ENCODE measurements around the gene SERPINC1.

Gene SERPINC1

DNA sequence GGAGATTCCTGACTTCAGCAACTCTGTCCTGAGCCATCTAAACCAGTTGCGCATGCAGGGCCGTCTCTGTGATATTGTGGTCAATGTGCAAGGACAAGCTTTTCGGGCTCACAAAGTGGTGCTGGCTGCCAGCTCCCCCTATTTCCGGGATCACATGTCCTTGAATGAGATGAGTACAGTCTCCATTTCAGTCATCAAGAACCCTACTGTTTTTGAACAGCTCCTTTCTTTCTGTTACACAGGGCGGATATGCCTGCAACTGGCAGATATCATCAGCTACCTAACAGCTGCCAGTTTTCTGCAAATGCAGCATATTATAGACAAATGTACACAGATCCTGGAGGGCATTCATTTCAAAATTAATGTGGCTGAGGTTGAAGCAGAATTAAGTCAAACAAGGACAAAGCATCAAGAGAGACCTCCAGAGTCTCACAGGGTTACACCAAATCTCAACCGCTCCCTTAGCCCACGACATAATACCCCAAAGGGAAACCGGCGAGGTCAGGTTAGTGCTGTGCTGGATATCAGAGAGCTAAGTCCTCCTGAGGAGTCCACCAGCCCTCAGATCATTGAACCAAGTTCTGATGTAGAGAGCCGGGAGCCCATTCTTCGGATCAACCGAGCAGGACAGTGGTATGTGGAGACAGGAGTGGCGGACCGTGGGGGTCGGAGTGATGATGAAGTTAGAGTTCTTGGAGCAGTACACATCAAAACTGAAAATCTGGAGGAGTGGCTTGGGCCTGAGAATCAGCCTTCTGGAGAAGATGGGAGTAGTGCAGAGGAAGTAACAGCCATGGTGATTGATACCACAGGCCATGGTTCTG is 46.7 kb downstream of the SERPINC1 start:
- Histone ChIP-seq H3K36me3 (ENCODE audit: control insufficient read depth, insufficient read depth, low read length) (peaks cover 43% of the 10 kb centered on the region), H3K27ac (ENCODE audit: low read depth, low read length, severe bottlenecking) (no peak overlapping the region), H3K9me3 (ENCODE audit: control insufficient read depth, low read length) (no peaks in the 10 kb centered on the region), H3K4me1 (ENCODE audit: control insufficient read depth, insufficient read depth, low read length, poor library complexity, severe bottlenecking) (peaks cover 5% of the 10 kb centered on the region), H3K4me3 (ENCODE audit: extremely low read depth, insufficient read depth, low read length, poor library complexity, severe bottlenecking) (no peak overlapping the region)
- WGBS, 2 experiments (ENCODE audit: insufficient coverage in 2 of 2), result 91 to 95% methylated on average over 11 of the region's 15 CpGs

DNA sequence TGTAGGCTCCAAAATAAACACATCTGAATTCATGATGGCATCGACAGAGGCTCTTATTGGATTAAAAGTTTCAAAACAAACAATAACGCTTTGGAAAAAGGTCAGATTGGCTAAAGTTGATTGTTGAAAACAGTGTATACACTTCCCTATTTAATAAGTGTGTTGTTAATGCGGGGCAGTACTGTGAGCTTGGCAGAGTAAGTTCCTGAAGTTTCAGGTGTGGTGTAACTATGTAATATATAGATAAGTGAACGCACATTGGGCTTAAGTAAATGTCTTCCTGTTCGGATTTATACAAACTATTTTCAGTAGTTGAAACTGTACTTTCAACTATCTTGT is 48.1 kb downstream of the SERPINC1 start:
- peaks cover 47% of the 10 kb centered on the region for H3K36me3 ChIP-seq (ENCODE audit: control insufficient read depth, insufficient read depth, low read length)
- 10% methylated on average over 2 of the region's 5 CpGs; no CpG with 5 or more reads in 1 of the 2 experiments for WGBS, 2 experiments (ENCODE audit: insufficient coverage in 2 of 2)
- peak overlapping the region; percentile 92 for H3K27ac ChIP-seq (ENCODE audit: low read depth, low read length, severe bottlenecking)

DNA sequence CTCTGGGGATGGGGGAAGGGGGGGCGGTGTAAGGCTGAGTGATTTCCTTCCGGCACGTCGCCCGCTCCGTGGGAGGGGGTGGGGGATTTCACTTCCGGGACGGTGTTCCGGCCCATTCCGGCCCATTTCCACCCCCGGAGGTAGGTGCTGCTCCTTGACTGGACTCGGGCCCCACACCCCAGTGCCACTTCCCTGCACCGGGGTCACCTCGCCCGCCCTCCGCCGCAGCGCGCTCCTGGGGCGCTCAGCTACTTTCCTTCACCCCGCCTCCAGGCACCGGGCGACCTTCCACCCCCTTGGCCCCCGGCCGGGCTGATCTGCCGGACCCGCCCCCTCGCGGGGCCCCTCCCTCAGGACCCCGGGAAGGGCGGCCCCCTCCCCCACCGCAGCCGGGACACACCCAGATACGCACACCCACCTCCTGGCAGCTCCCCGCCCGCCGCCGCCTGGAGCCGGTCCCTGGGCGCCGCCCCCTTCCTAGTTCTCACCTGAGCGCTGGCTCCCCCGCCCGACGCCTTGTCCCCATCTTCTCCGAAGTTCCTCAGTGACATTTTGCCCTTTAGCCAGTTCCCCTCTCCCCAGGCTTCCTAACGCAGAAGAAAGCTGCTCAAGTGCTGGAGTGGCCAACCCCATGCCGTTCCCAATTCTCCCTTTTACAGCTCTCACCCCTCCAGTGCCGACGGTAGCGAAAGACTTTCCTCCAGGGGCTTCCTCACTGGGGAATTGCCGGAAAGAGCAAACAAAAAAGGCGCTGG is 48.7 kb downstream of the SERPINC1 start, which contains the start of gene ZBTB37:
TSS of gene ZBTB37 (plus strand) at position 115 of the 755 bp plus-strand sequence. CDS start 1,846 bp downstream, outside the sequence.
- WGBS, 2 experiments (ENCODE audit: insufficient coverage in 2 of 2), result 0% methylated on average over 24 to 36 of the region's 53 CpGs
- Histone ChIP-seq H3K27ac (ENCODE audit: low read depth, low read length, severe bottlenecking) (peak within 1 kb of the TSS; percentile 92), H3K9me3 (ENCODE audit: control insufficient read depth, low read length) (no peaks in the 10 kb centered on the region), H3K4me1 (ENCODE audit: control insufficient read depth, insufficient read depth, low read length, poor library complexity, severe bottlenecking) (peaks cover 5% of the 10 kb centered on the region), H3K36me3 (ENCODE audit: control insufficient read depth, insufficient read depth, low read length) (peaks cover 52% of the 10 kb centered on the region), H3K4me3 (ENCODE audit: extremely low read depth, insufficient read depth, low read length, poor library complexity, severe bottlenecking) (peak within 1 kb of the TSS; percentile 80)

More for the DNA sequence above, 48.1 kb downstream of the SERPINC1 start:
- peak overlapping the region; percentile 80 for H3K4me3 ChIP-seq (ENCODE audit: extremely low read depth, insufficient read depth, low read length, poor library complexity, severe bottlenecking)
- H3K4me1 ChIP-seq (ENCODE audit: control insufficient read depth, insufficient read depth, low read length, poor library complexity, severe bottlenecking), result peaks cover 5% of the 10 kb centered on the region
- no peaks in the 10 kb centered on the region for H3K9me3 ChIP-seq (ENCODE audit: control insufficient read depth, low read length)

DNA sequence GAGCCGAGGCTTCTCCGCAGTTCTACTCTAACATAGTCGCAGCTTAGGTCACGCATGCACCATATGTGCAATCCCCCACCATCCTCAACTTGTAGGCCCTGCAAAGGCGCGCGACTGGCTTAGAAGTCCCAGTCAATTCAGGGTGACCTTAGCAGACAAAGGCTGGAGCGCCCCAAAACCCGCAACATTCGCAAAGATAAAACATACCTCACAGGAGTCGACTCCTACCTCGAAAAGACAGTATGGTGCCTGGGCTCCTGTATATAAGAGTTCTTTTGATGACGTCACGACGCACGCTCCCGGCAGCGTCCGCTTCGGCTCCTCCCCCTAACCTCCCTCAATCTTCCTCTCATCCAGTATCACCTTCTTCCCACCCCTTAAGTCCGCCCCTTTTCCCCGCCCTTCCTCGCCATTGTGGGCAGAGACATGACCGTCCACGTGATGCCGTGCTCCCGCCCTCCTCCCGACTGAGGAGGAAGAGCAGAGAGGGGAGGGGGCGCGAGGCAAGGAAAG is 49.3 kb downstream of the SERPINC1 start, which contains the start of gene GAS5:
TSS of gene GAS5 (minus strand) at position 237 of the 513 bp plus-strand sequence.
- H3K4me3 ChIP-seq (ENCODE audit: extremely low read depth, insufficient read depth, low read length, poor library complexity, severe bottlenecking), result peak within 1 kb of the TSS; percentile 80
- WGBS, 2 experiments (ENCODE audit: insufficient coverage in 2 of 2), result 0% methylated on average over 18 to 20 of the region's 30 CpGs
- H3K36me3 ChIP-seq (ENCODE audit: control insufficient read depth, insufficient read depth, low read length), result peaks cover 58% of the 10 kb centered on the region
- peak within 1 kb of the TSS; percentile 92 for H3K27ac ChIP-seq (ENCODE audit: low read depth, low read length, severe bottlenecking)
- H3K9me3 ChIP-seq (ENCODE audit: control insufficient read depth, low read length), result no peaks in the 10 kb centered on the region
- peaks cover 5% of the 10 kb centered on the region for H3K4me1 ChIP-seq (ENCODE audit: control insufficient read depth, insufficient read depth, low read length, poor library complexity, severe bottlenecking)

DNA sequence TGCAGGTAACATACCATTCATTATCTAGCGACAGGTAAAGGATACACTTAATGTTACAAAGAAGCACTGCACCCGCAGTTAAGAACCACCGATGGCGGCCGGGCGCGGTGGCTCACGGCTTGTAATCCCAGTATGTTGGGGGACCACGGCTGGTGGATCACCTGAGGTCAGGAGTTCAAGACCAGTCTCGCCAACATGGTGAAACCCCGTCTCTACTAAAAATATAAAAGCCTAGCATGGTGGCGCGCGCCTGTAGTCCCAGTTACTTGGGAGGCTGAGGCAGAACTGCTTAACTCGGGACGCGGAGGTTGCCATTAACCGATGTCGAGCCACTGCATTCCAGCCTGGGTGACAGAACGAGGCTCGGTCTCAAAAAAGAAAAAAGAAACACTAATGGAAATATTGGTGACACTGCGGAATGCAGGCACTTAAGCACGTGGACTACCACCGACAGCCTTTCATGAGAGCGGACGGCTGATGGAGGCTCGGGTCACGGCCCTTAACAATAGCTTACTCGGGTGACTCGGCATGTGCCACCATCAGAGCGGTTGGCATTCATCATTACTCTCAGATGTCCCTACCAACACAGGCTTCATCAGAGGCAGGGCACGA is 49.9 kb downstream of the SERPINC1 start:
- Histone ChIP-seq H3K4me1 (ENCODE audit: control insufficient read depth, insufficient read depth, low read length, poor library complexity, severe bottlenecking) (peaks cover 5% of the 10 kb centered on the region), H3K36me3 (ENCODE audit: control insufficient read depth, insufficient read depth, low read length) (peaks cover 64% of the 10 kb centered on the region), H3K4me3 (ENCODE audit: extremely low read depth, insufficient read depth, low read length, poor library complexity, severe bottlenecking) (peak overlapping the region; percentile 80), H3K27ac (ENCODE audit: low read depth, low read length, severe bottlenecking) (peak overlapping the region; percentile 90), H3K9me3 (ENCODE audit: control insufficient read depth, low read length) (no peaks in the 10 kb centered on the region)
- WGBS, 2 experiments (ENCODE audit: insufficient coverage in 2 of 2), result 0 to 1% methylated on average over 29 of the region's 32 CpGs

DNA sequence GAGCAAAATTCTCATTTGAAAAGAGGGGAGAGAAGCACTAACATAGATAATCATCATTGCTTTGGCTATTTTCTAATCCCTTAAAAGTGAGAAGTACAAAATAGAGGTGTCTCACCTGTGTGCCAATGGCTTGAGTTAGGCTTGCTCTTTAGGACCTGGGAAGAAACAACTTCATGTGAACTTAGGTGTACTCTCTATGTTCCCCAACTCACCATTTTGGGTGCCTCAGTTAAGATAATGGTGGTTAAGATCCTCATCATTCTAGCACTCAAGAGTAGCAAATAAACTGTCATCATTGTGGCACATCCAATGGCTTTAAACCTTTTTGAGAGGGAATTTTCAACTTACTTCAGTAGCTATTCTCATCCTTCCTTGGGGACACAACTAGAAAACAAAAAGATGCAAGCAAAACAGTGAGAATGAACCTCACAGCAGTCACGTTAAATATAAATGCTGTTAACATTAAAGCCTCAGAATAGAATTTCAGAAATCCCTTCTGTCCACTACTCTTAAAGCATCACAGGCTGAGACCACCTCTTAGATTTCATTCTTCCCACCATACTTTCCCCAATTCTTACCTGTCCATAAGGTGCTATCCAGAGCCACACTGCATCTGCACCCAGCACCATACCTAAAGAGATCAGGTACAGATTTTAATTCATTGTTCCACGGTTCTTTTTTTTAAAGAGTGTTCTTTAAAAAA is 50.6 kb downstream of the SERPINC1 start:
- Histone ChIP-seq H3K4me3 (ENCODE audit: extremely low read depth, insufficient read depth, low read length, poor library complexity, severe bottlenecking) (peak overlapping the region; percentile 80), H3K4me1 (ENCODE audit: control insufficient read depth, insufficient read depth, low read length, poor library complexity, severe bottlenecking) (peaks cover 5% of the 10 kb centered on the region), H3K36me3 (ENCODE audit: control insufficient read depth, insufficient read depth, low read length) (peaks cover 64% of the 10 kb centered on the region), H3K9me3 (ENCODE audit: control insufficient read depth, low read length) (no peaks in the 10 kb centered on the region), H3K27ac (ENCODE audit: low read depth, low read length, severe bottlenecking) (peak overlapping the region; percentile 90)
- 0% methylated on average over 1 of the region's 2 CpGs; no CpG with 5 or more reads in 1 of the 2 experiments for WGBS, 2 experiments (ENCODE audit: insufficient coverage in 2 of 2)

DNA sequence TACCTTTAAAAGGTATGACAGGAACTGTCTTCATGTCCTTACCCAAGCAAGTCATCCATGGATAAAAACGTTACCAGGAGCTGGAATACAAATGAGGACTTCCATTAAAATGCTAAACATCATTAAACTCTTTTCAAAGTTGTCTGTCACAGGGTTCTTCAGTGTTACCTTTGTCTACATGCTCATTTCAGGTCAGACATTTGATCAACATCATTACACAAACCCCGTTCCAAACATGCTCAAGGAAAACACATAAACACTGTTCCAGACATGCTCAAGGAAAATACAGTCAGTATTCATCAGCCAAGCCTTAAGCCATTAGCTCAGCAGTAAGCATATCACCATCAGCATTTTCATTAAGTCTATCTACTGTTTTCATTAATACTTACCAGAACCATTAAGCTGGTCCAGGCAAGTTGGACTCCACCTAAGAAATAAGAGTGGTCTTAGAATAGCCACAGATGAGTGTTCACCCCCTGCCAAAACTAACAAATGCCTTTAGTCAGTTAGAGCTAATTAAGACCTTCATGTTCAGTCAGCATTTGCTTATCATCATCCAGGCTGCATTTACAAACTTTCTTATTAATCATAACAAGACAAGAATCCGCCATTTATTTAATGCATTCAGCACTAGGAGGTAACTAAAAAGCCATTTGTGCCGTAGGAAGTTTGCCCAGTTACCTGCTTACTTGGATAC is 51.5 kb downstream of the SERPINC1 start:
- WGBS, 2 experiments (ENCODE audit: insufficient coverage in 2 of 2), result 44 to 54% methylated on average over 2 to 3 of the region's 4 CpGs
- peak overlapping the region; percentile 90 for H3K27ac ChIP-seq (ENCODE audit: low read depth, low read length, severe bottlenecking)
- no peaks in the 10 kb centered on the region for H3K9me3 ChIP-seq (ENCODE audit: control insufficient read depth, low read length)
- H3K36me3 ChIP-seq (ENCODE audit: control insufficient read depth, insufficient read depth, low read length), result peaks cover 61% of the 10 kb centered on the region
- peaks cover 5% of the 10 kb centered on the region for H3K4me1 ChIP-seq (ENCODE audit: control insufficient read depth, insufficient read depth, low read length, poor library complexity, severe bottlenecking)
- H3K4me3 ChIP-seq (ENCODE audit: extremely low read depth, insufficient read depth, low read length, poor library complexity, severe bottlenecking), result peak overlapping the region; percentile 80

DNA sequence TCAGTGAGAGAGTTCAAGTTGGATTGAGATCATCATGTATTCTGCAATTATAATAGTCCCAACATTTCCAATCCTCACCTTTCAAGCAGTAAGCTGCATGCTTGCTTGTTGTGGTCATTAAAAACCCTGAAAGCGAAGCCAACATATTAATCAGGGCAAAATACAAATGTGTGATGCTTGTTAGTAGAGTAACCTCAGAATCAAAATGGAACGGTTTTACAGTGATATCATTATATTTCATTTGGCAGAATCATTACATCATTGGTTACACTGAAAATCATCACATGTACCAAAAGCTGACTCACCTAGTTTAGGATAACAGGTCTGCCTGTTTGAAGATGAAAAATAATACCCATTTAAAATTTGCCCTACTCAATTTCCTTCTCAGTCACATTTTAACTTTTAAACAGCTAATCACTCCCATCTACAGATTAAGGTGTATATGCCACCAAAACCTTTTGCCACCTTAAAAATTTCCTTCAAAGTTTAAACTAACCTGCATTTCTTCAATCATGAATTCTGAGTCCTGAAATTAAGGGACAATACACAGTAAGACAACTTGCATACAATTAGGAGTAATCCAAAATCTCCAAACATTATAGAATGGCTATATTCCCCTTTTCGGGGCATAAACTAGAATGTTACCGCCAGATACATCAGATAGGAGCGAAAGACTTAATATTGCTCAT is 52.8 kb downstream of the SERPINC1 start:
- Histone ChIP-seq H3K36me3 (ENCODE audit: control insufficient read depth, insufficient read depth, low read length) (peaks cover 67% of the 10 kb centered on the region), H3K4me1 (ENCODE audit: control insufficient read depth, insufficient read depth, low read length, poor library complexity, severe bottlenecking) (peaks cover under 1% of the 10 kb centered on the region), H3K27ac (ENCODE audit: low read depth, low read length, severe bottlenecking) (peak overlapping the region; percentile 41), H3K4me3 (ENCODE audit: extremely low read depth, insufficient read depth, low read length, poor library complexity, severe bottlenecking) (peak overlapping the region; percentile 80), H3K9me3 (ENCODE audit: control insufficient read depth, low read length) (no peaks in the 10 kb centered on the region)
- WGBS, 2 experiments (ENCODE audit: insufficient coverage in 2 of 2), result 92 to 97% methylated on average over 3 of the region's 5 CpGs

Measured in mesodermal cell (in vitro differentiated cells).